OCI-LY3 (cell line): ENCODE data around the gene NINL.

Experiments used
- H2AFZ ChIP-seq: fragments of 200-600, 300-600 bp; shearing (Covaris generic); 2 replicates; pipeline ENCODE4 v1.6.0; 2014; ENCODE audit warnings: antibody characterized with exemption, low read depth, low read length
- H3K27ac ChIP-seq: fragments of 200-600, 300-600 bp; sonication (generic); 2 replicates; pipeline ENCODE4 v1.5.1; 2014; ENCODE audit warnings: mild to moderate bottlenecking, low read length, moderate library complexity, mixed read lengths
- H3K27me3 ChIP-seq: fragments of 200-600, 300-600 bp; sonication (generic); 2 replicates; pipeline ENCODE4 v1.6.1; 2014; ENCODE audit warnings: low read depth, low read length, mixed read lengths
- H3K36me3 ChIP-seq: fragments of 200-600, 300-600 bp; sonication (generic); replicated peaks from 2 replicates; pipeline ENCODE3; 2014; ENCODE audit warnings: low read depth, low read length, mixed read lengths
- H3K4me1 ChIP-seq: fragments of 300-600, 200-600 bp; sonication (generic); 2 replicates; pipeline ENCODE4 v1.6.1; 2014; ENCODE audit warnings: low read length, mixed read lengths
- H3K4me2 ChIP-seq: fragments of 200-600, 300-600 bp; sonication (generic); 2 replicates; pipeline ENCODE4 v1.6.1; 2014; ENCODE audit warnings: low read length, mixed read lengths
- H3K4me3 ChIP-seq: fragments of 300-600, 200-600 bp; sonication (generic); 2 replicates; pipeline ENCODE4 v1.5.1; 2014; ENCODE audit warnings: antibody characterized with exemption, mild to moderate bottlenecking, low read length, moderate library complexity
- H3K79me2 ChIP-seq: fragments of 300-600, 200-600 bp; shearing (Covaris generic); 2 replicates; pipeline ENCODE4 v1.6.1; 2014; ENCODE audit warnings: mild to moderate bottlenecking, low read length, mixed read lengths
- H3K9ac ChIP-seq: fragments of 300-600, 200-600 bp; shearing (Covaris generic); 2 replicates; pipeline ENCODE4 v1.6.0; 2014; ENCODE audit warnings: mild to moderate bottlenecking, low read length, moderate library complexity
- H3K9me3 ChIP-seq: fragments of 200-600, 300-600 bp; shearing (Covaris generic); 2 replicates; pipeline ENCODE4 v1.6.1; 2014; ENCODE audit warnings: low read length, mixed read lengths; ENCODE audit not compliant: insufficient read depth
- H4K20me1 ChIP-seq: fragments of 200-600, 300-600 bp; sonication (generic); 2 replicates; pipeline ENCODE4 v1.6.1; 2016; ENCODE audit warnings: low read length, mixed read lengths; ENCODE audit not compliant: insufficient read depth
- CTCF ChIP-seq: fragments of 200-600, 300-600 bp; sonication (generic); IDR thresholded peaks from 2 replicates; pipeline ENCODE4 v1.5.1; 2014; ENCODE audit warnings: antibody characterized with exemption, low read length, low read depth
- EZH2phosphoT487 ChIP-seq: fragments of 200-600 bp; shearing (Covaris generic); IDR thresholded peaks from 2 replicates; pipeline ENCODE4 v1.6.1; 2018; ENCODE audit warnings: antibody characterized with exemption, mixed run types, low read depth

The NINL gene

GRCh38 chr20:25466846-25467245, 118.5 kb downstream of the NINL start:
- Histone ChIP-seq H2AFZ (no peak overlapping the region), H3K4me1 (peaks cover 9% of the 10 kb centered on the region), H4K20me1 (no peaks in the 10 kb centered on the region), H3K4me3 (no peak overlapping the region), H3K27me3 (0 out of 2 replicates have a peak, but pooled peaks cover 2% of the 10 kb centered on the region), H3K79me2 (no peaks in the 10 kb centered on the region), H3K36me3 (no peaks in the 10 kb centered on the region), H3K4me2 (no peak overlapping the region), H3K27ac (no peak overlapping the region), H3K9ac (no peak overlapping the region), H3K9me3 (no peaks in the 10 kb centered on the region)
- TF ChIP-seq CTCF (no peak), EZH2phosphoT487 (no peak)

GRCh38 chr20:25465243-25466135, 119.8 kb downstream of the NINL start:
- Histone ChIP-seq H3K27ac (no peak overlapping the region), H3K79me2 (no peaks in the 10 kb centered on the region), H4K20me1 (no peaks in the 10 kb centered on the region), H3K27me3 (peaks cover 2% of the 10 kb centered on the region; the same call in 1 of the 2 replicates), H3K9me3 (no peaks in the 10 kb centered on the region), H2AFZ (no peak overlapping the region), H3K4me2 (no peak overlapping the region), H3K9ac (no peak overlapping the region), H3K4me1 (peaks cover 14% of the 10 kb centered on the region), H3K4me3 (no peak overlapping the region), H3K36me3 (no peaks in the 10 kb centered on the region)
- no peak for TF ChIP-seq CTCF
- no peak for TF ChIP-seq EZH2phosphoT487

GRCh38 chr20:25464501-25465242, 120.7 kb downstream of the NINL start:
- Histone ChIP-seq H3K79me2 (no peaks in the 10 kb centered on the region), H3K27me3 (peaks cover 2% of the 10 kb centered on the region; the same call in 1 of the 2 replicates), H3K4me2 (no peak overlapping the region), H3K36me3 (no peaks in the 10 kb centered on the region), H3K27ac (no peak overlapping the region), H3K4me1 (peaks cover 8% of the 10 kb centered on the region; the same call in 1 of the 2 replicates), H3K9ac (no peak overlapping the region), H4K20me1 (no peaks in the 10 kb centered on the region), H3K9me3 (no peaks in the 10 kb centered on the region), H3K4me3 (no peak overlapping the region), H2AFZ (no peak overlapping the region)
- no peak for TF ChIP-seq EZH2phosphoT487
- no peak for TF ChIP-seq CTCF
